ENCODE measurements around the gene CAND1.
"Not testable (repeated sequence)": the region's sequence is repeated elsewhere in the genome, so short reads cannot be mapped to it uniquely, and the experiment has no call there.

The CAND1 gene

DNA sequence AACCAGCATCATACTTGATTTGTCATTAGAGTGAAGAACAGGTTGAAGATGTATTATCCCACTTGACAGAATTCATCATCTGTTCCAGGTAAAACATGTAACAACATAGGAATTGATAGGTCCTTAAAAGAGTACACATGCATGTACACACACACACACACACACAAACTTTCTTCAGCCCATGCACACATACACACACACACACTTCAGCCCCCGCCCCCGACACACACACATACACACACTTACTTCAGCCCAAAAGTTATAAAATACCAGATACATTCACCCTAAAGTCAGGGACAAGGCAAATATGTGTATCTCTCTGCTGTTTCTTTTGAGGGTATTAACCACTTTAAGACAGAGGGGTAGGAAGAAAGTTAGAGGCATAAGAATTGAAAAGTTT lies 15.4 kb downstream of the CAND1 start:
- DNase-seq, result no peak

DNA sequence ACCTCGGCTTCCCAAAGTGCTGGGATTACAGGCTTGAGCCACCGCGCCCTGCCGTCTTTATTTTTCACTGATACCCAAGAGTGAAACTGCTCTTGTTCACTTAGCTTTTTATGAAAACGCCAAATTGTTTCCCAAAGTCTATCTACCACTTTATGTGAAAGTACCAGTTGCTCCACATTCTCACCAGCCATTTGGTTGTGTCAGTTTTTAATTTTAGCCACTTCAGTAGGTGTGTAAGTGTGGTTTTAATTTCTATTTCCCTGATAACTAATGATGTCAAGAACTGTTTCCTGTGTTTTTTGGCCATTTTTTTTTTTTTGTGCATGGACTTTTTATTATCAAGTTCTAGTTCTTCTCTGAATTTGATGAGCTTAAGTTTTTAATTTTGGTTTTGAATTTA lies 17.1 kb downstream of the CAND1 start:
- DNase-seq, result no peak

DNA sequence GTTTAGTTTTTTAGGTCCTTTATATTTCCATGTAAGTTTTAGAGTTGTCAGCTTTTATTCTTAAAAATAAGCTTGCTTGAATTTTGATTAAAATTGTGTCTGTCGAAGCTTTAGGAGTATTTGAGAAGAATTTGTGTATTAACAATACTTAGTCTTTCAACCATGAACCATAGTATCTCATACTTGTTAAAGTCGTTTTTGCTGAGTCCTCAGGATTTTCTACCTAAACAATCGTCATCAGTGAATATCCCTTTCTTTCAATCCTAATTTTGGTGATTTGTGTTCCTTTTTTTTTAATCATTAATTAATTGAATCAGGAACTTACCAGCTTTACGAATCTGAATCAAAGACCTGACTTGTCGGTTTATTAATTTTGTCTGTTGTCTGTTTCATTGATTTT lies 18.2 kb downstream of the CAND1 start:
- no peak for DNase-seq

DNA sequence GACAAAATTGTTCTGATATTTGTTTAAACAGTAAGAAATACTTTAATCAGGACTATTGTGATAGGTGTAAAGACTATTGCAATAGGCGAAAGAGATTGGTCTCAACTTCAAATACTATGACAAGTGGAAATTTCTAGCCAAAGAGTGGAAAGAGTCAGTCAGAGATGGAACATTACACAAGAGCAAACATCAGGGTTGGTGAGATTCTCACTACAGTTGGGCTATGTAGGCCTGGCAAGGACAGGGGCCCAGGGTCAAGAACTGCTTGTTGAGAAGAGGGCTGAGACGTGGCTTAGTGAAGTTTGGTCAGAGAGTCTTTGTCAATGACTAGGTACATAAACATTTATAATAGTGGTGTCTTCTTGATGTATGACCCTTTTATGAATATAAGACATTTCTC lies 19.4 kb downstream of the CAND1 start:
- no peak for DNase-seq

- no peak for DNase-seq
Observed at GRCh38 chr12:67290378-67290777, 21.2 kb downstream of the CAND1 start.

DNA sequence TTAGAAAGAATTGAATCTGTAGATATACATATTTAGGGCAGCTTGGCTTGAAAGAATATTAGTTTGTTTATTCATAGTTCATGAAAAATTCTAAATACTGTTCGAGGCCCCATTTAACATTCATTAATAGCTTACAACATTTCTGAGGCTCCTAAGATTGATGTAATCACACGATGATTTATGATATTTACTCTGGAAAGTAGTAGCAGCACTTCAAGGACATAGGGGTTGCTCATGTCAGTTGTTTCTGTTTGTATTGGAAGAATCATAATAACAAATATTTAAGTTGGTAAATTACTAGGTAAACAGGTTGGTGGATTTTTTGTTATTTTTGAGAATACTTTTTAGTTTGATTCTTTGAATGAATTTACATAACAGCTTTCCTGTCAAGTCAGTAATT lies 30.4 kb downstream of the CAND1 start:
- no peak for DNase-seq

DNA sequence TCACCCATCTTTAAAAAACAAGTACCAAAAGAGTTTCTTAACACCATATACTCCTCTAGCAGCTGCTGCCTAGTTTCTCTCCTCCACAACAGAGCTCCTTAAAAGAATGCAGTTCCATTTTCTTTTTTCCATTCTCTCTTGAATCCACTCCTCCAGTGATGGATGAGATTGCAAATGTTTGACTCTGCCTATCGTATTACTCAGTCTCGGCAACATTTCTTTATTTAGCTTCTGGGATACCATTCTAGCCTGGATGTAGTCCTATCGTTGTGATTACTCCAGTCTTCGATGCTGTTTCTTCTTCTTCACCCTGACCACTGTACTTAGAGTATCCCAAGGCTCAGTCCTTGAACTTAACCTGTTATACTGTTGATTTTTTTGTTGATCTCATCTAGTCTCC lies 30.8 kb downstream of the CAND1 start:
- no peak for DNase-seq

- DNase-seq, result no peak
Observed at GRCh38 chr12:67302162-67302561, 33.0 kb downstream of the CAND1 start.

GRCh38 chr12:67305544-67305943 lies 36.4 kb downstream of the CAND1 start:
- no peak for DNase-seq

DNA sequence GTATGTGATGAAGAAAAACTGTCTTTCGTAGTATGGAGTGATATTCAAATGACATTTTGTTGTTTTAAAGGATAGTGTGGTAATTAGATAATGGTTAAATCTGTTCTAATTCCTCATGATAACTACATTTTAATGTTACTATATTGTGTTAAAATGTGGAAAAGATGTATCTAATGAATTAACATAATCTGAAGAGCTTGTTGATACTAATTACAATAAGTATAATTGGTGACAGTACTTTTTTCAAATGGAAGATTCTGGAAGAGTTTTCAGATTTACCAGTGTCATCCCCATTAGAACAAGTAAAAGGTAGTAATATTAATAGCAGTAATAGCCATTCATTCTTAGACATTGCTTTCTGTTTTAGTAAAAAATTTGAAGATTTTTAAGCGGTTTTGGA lies 37.6 kb downstream of the CAND1 start:
- DNase-seq, result no peak

DNA sequence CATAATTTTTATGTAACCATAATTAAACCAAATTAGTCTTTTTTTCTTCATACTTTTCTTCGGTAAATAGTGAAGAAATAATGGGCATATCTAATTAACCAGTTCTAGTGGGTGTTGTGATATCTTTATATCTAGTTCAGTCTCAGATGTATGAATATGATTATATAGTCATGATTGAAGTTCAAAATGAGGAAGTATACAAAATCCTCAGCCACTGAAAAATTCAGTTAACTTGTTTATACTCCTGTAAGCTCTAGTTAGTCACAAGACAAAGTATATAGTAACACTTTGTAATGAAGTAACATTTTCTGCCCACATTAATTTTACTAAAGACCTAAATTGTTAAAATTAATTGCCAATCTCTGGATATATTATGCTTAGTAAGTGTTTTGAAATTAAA lies 46.5 kb downstream of the CAND1 start:
- no peak for DNase-seq

GRCh38 chr12:67318786-67319185 lies 49.6 kb downstream of the CAND1 start:
- DNase-seq, result no peak

- no peak for DNase-seq
Observed at GRCh38 chr12:67319936-67320335, 50.8 kb downstream of the CAND1 start.

DNA sequence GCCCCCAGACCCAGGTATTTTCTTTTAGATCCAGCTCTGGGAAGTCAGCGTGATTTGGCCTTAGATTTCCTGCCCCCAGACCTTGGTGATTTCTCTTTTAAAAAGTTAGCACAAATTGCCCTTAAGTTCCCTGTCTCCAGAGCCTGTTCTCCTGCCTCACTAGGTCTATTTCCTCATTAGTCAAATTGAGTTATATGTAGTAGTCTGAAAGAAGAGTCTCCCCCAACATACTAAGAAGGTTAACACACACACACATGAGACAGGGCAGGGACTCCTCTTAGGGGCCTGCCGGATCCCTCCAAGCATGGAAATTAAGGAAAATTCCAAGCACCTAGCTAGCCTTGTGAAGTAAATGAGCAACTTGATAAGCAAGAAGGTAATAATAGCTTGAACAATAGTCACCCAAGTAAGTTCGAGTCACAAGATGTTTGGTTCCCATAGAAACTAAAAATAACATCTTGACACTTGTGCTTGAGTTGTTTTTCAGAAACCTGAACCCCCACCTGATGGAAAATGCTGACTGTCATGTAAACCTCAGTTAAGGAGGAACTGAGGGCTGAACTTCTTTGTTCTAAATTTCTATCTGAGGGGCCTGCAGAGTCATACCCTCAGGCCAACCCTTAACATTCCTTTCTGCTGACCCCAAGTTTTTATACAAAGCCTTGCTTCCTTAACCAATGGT lies 51.6 kb downstream of the CAND1 start:
- no peak for DNase-seq

DNA sequence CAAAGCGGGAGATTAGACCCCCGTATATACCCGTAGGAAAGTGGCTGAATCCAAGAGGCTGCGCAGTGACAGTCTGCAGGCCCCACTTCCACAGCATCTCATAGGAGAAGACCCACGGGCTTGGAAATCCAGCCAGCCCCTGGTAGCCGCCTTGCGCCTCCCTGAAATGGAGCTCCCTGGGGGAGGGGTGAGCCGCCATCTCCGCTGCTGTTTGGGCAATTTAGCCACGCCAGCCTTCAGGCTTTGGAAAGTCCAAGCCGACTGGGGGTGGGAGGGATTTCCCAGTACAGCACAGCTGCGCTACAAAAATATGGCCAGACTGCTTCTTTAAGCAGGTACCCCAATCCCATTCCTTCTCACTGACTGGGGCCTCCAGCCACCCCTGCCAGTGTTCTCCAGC lies 53.4 kb downstream of the CAND1 start:
- no peak for DNase-seq

DNA sequence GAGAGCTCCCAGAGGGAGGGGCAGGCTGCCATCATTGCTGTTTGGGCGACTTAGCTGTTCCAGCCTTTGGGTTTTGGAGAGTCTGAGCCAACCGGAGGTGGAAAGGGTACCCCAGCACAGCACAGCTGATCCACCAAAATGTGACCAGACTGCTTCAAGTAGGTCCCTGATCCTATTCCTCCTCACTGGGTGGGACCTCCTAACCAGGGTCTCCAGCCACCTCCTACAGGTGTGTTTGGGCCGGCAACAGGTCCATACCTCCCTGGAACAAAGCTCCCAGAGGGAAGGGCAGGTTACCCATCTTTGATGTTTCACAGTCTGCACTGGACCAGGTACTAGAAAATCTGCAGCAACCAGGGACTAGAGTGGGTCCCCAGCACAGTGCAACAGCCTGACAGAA lies 53.8 kb downstream of the CAND1 start:
- no peak for DNase-seq

GRCh38 chr12:67326637-67327036 lies 57.5 kb downstream of the CAND1 start:
- no peak for DNase-seq

- DNase-seq, result no peak
Observed at GRCh38 chr12:67327466-67327865, 58.3 kb downstream of the CAND1 start.

GRCh38 chr12:67331123-67331522 lies 62.0 kb downstream of the CAND1 start:
- DNase-seq, result no peak

DNA sequence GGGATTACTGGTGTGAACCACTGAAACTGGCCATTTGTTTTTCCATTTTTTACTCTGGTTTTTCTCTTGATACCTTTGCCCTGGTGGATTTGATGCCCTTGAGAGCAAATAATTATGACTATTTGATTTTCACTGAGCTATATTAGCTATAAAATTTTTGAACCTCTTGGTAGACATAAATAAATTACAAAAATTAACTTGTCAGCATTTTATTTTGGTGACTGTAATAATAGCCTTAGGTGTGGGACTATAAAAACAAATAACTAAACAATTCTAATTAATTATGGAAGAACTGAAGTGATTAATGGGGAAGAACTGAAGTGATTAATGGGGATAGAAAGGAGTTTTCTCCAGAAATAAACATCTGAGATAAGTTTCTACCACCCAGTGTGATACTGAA lies 62.7 kb downstream of the CAND1 start:
- DNase-seq, result no peak

- DNase-seq, result no peak
Observed at GRCh38 chr12:67333649-67334048, 64.5 kb downstream of the CAND1 start.

GRCh38 chr12:67338426-67338825 lies 69.3 kb downstream of the CAND1 start:
- no peak for DNase-seq

GRCh38 chr12:67339530-67339929 lies 70.4 kb downstream of the CAND1 start:
- DNase-seq, result no peak

DNA sequence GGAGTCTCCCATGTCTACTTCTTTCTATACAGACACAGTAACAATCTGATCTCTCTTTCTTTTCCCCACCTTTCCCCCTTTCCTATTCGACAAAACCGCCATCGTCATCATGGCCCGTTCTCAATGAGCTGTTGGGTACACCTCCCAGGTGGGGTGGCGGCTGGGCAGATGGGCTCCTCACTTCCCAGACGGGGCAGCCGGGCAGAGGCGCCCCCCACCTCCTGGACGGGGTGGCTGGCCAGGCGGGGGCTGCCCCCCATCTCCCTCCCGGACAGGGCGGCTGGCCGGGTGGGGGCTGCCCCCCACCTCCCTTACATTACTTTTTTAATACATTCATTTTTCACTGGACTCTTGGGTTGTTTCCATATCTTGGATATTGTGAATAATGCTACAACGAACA lies 71.9 kb downstream of the CAND1 start:
- not testable (repeated sequence) for DNase-seq

DNA sequence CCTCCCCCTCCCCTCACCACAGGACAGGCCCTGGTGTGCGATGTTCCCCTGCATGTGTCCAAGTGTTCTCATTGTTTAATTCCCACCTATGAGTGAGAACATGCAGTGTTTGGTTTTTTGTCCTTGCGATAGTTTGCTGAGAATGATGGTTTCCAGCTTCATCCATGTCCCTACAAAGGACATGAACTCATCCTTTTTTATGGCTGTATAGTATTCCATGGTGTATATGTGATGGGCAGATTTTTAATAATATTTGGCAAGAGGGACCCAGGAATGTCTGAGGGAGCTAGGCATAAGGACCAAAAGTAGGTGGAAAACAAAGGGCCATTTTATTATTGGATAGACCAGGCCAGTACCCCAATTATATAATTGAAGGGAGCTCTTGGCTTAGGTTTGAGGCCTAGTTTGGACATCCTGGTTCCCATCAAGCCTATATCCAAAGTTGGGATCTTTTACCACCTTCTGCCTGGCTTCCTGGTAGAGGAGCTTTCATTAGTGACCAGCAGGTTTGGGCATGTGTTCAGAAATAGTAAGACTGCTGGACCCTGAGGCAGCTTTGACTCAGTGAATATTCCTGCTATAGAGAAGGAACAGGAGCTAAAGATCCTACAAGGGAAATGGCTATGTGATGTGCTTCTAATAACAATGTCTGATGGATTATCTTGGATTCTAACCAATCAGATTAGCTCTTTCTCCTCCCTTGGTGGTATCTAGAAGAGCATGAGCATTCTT lies 76.0 kb downstream of the CAND1 start:
- no peak for DNase-seq

All from NCI-H2227 treated with DMSO at 0.1 percent for 48 hours (cell line).